ENCODE measurements around the gene CD248.
"Not testable (repeated sequence)": the region's sequence is repeated elsewhere in the genome, so short reads cannot be mapped to it uniquely, and the experiment has no call there.

The CD248 gene

DNA sequence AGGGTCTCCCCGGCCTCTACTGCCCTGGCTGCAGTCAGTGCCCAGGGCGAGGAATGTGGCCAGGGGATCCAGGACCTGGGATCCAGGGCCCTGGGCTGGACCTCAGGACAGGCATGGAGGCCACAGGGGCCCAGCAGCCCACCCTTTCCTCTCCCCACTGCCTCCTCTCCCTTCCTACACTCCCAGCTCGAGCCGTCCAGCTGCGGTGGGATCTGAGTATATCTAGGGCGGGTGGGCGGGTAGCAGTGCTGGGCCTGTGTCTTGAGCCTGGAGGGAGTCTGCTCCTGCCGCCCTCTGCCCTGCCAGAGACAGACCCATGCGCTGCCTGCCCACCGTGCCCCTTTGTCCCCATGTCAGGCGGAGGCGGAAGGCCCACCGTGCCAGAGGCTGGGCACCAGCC is 40.2 kb downstream of the CD248 start:
- not testable (repeated sequence) for DNase-seq (ENCODE audit: low spot score)

DNA sequence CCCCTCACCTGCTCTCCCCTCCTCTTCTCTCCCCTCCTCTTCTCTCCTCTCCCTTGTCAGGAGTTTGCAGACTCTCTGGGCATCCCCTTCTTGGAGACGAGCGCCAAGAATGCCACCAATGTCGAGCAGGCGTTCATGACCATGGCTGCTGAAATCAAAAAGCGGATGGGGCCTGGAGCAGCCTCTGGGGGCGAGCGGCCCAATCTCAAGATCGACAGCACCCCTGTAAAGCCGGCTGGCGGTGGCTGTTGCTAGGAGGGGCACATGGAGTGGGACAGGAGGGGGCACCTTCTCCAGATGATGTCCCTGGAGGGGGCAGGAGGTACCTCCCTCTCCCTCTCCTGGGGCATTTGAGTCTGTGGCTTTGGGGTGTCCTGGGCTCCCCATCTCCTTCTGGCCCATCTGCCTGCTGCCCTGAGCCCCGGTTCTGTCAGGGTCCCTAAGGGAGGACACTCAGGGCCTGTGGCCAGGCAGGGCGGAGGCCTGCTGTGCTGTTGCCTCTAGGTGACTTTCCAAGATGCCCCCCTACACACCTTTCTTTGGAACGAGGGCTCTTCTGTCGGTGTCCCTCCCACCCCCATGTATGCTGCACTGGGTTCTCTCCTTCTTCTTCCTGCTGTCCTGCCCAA is 40.7 kb downstream of the CD248 start:
- DNase-seq (ENCODE audit: low spot score), result no peak

DNA sequence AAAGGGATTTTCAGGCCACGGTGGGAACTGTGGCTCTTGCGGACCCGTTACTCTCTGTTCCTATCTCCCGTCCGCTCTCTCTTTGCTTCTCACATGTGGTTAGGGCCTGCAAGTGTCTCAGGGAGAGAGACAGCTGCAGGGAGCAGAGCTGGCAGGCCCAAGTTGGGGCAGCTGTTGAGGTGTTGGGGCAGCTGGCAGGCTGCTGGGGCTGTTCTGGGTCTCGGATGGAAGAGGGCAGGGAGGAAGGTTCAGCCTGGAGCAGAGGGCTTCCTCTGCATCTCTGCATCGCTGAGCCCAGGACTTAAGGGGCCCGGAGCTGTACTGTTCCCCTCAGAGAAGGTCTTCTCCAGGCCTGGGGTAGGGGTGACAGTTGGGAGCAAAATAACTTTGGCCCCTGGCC is 41.4 kb downstream of the CD248 start:
- no peak for DNase-seq (ENCODE audit: low spot score)

DNA sequence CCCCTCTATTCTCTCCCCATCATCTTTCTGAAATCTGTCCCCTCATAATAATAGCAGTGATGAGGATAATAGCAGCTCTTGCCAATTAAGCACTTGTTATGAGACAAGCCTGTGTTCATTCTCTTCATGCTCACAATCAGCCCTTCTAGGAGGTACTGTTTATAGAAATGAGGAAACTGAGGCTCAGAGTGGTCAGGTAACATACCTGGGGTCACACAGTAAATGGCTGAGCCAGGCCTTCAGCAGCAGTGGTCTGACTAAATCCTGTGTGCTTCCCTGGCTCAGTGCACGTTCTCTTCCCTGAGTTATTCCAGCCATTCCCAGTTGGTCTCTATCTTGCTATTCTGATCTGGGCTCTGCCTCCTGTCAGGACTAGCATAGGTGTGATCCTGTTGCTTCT is 42.6 kb downstream of the CD248 start:
- no peak for DNase-seq (ENCODE audit: low spot score)

DNA sequence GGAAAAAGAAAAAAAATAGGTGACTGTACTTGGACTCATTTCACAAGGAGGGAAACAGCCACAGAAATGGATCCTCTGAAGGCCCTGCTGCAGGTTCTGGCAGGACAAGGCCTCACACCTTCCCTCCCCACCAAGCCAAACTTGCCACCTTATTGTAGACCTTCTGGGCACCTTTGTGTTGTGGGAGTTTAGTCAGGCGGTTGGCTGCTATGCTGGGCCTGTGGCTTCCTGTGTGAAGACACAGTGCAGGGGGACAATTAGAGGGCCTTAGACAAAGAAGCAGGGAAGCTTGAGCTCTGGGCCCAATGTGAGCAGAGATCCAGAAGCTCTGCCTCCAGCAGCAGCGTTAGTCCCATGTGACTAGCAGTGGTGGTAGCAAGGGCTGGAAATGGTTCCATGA is 44.2 kb downstream of the CD248 start:
- DNase-seq (ENCODE audit: low spot score), result no peak

DNA sequence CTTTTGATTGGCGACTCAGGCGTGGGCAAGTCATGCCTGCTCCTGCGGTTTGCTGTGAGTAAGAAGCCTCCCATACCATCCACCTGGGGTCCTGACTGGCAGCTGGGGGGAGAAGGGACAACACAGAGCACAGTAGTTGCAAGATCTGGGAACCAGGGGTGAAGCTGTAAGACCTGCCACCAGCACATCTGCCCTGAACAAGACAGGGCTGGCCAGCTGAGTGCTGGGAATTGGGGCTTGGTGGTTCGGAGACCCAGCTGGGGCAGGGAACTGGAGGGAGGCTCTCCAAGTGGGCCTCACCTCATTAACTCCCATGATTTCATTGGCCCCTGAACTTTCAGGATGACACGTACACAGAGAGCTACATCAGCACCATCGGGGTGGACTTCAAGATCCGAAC is 45.0 kb downstream of the CD248 start:
- DNase-seq (ENCODE audit: low spot score), result no peak

DNA sequence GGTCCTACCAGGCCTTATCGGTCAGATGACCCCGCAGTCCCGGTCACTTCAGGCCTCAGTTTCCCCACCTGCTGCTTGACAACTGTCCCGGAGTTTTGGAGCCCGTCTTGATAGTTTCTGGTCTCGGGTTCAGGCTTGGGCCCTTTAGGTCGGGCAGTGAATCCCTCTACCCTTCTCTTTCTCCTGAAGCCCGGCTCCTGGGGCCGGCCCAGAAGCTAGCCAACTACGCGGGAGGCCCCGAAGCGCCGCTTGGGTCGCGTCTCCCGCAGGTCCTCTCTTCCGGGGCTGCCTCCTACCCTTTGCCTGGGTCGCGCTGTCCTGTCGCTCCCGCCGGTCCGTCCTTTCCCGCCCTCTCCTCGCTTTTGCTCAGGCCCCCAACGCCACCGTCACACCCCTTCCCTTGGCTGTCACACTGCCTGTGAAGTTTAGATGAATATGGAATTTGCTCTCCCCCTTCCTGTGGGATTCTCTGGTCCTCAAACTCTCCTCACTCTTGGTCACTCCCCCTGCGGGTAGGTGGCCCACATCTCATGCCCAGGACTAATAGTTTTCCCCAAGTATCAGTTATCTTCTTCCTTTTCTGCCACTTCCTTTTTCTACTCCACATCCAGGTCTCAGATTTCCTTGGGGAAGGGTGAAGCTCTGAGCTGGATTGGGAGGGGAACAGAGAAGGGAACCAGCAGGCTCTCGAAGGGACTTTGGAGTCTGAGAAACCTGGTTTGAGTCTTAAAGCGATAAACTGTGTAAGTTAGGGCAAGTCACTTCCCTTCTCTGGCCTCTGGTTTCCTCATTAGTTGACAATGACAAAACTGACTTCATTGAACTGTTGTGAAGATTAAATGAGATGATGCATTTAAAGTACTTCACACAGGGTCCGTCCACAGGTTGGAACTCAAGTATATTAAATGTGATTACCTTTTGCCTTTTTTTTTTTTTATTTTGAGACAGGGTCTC is 47.6 kb downstream of the CD248 start:
- peak; percentile 59 for DNase-seq (ENCODE audit: low spot score)

DNA sequence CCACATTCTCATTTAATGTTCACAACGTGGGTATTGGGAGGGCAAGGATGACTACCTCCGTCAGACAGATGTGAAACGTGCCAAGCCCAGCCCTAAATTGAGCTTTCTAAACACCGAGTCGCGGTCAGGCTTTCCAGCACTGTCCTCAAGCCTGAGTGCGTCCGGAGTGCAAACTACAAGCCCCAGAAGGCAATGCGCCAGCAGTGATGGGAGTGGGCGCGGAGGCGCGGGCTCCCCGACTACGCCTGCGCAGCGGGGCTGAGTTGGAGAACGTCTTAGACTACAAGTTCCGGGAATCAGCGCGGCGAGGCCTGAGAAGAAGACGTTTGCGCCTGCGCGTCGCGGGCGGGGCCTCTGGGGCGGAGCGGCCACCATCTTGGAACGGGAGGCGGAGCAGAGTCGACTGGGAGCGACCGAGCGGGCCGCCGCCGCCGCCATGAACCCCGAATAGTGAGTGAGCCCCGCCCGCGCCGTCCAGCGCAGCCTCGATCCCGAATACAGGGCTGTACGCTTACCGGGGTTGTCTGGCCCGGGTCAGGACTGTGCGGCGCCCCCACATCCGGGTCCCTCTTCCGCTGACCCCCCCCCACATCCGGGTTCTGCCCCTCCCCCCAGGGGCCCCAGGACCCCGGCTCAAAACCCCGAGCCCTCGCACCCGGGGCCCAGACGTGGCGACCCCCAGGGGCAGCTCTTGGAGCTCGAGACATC is 48.4 kb downstream of the CD248 start, which contains the start of gene RAB1B:
Gene RAB1B (plus strand): TSS at position 396 of the 708 bp plus-strand sequence. CDS start 41 bp downstream, at position 437.
- peak; percentile 95 for DNase-seq (ENCODE audit: low spot score)

DNA sequence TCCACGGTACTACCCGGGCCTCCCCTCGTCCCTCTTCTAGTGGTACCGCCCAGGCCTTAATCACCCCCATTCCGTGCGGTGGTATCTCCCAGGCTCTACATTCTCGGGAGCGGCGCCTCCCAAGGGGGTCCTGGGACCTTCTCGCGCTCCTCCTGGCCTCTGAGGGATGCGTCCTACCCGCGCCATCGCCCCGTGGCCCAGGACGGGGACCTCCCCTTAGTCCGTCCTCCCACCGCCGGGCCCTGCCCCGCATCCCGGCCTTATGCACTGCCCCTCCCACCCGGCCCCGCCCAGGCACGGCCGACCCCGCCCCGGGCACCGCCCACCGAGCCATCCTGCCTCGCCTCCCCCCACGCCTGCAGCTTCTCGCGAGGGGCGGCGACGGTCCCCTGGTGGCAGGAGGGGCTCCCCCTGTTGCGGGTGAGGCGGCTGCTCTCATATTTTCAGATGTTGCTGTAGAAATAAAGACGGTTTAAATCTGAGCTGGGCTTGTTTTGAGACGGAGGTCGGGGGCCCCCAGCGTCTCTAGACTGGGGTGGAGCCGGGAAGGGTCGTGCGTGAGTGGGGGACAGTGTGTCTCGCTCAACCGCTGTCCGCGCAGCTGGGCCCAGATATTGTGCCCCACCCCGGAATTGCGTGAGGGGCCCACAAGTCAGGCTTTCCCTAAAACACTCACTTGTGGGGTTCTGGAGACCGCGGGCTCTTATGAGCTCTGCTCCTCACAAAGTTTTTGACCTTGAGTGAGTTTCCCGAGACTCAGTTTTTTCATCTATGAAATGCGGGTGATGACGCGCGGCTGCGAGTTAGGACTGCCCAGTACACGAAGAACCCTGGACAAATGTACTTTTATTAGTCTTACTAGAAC is 49.2 kb downstream of the CD248 start:
- peak; percentile 90 for DNase-seq (ENCODE audit: low spot score)

DNA sequence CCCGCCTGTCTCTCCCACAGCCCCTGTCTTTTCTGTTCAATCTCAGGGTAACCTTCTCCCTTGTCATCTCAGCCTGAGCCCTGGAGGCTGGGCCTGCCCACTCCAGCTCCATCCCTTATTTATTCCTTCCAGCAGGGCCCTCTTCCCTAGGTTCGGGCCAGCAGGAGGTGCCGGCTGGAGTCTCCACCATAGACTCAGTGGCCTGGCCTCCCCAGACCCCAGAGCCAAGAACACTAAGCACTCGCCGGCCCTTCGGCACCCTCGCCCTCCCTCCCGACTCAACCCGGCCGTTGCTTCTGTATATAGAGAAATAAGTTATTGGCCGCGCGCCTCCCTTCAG is 49.8 kb downstream of the CD248 start:
- DNase-seq (ENCODE audit: low spot score), result peak; percentile 34

DNA sequence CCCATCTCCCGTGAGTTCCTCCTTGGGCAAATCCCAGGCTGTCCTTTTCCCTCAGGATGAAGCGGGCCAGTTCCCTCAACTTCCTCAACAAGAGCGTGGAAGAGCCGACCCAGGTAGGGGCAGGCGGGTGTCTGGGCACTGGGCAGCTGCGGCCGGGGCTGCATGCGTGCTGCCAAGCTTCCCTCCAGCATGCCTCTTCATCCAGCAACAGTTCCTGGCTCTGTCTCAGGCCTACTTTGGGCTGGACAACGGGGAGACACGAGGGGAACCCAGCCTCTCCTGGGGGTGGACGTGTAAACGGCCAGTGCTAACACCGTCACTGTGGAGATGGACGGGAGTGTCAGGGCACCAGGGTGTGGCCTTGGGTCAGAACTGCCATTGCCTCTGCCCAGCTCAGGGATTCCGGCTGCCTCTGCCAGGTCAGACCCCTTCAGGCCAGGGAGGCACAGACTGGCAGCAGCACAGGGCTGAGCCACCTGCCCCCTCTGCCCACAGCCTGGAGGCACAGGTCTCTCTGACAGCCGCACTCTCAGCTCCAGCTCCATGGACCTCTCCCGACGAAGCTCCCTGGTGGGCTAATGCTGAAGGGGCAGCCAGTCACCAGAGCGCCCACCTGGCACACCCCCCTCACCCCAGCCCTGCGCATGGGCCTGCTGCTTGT is 50.3 kb downstream of the CD248 start:
- DNase-seq (ENCODE audit: low spot score), result no peak

DNA sequence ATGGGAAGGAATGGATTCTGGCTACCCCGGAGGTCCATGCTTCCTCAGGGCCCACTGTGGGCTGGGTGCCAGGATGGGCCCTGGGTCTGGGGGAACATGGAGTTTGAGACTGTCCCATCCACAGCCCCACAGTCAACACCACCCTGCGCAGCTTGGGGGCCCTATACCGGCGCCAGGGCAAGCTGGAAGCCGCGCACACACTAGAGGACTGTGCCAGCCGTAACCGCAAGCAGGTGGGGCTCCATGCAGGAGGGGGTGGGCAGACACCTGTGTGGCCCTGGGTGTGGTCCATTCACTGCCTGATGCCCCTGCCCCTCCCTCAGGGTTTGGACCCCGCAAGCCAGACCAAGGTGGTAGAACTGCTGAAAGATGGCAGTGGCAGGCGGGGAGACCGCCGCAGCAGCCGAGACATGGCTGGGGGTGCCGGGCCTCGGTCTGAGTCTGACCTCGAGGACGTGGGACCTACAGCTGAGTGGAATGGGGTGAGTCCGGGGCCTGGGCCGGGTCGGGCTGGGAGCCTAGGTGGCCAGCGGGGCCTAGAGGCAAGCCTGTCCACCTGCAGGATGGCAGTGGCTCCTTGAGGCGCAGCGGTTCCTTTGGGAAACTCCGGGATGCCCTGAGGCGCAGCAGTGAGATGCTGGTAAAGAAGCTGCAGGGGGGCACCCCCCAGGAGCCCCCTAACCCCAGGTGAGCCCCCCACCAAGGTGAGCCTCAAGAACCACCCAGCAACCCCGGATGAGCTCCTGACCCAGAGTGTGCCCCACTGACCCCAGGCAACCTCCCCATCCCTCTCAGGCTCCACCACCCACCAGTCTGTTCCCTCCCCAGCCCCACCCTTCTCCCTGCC is 51.1 kb downstream of the CD248 start:
- DNase-seq (ENCODE audit: low spot score), result no peak

DNA sequence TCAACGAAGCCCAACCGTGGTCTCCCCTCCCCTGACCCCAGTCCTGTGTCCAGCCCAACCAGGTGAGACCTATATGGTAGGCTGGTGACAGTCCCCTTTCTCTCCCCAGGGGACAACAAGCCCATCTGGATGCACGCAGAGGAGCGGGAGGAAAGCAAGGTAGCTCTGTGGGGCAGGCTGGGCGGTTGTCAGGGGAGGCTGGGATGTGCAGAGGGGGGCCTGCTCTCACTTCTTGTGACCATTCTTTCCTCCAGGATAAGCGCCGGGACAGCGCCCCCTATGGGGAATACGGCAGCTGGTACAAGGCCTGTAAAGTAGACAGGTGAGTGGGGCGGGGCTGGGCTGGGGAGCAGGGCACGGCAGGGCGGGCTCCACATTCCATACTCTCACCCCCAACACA is 51.9 kb downstream of the CD248 start:
- peak; percentile 68 for DNase-seq (ENCODE audit: low spot score)
